Measurements from ENCODE around the gene ENTPD3. TPM values are rescaled to one million over a fixed set of nuclear protein-coding genes. Genes with fewer than 3 reads are reported as not detected.

ENTPD3 gene
- total and polyA plus RNA-seq, 2 of the 13 experiments (the other 11 are each of a cell fraction or from before 2014, with no cell fraction given) = 0.07 TPM; not detected in 1

GRCh38 chr3:40452876-40453730 lies 66.1 kb downstream of the ENTPD3 start (continued):
- peak; percentile 73; the same call in 1 of the 2 replicates for TF ChIP-seq FOXC1 (CRISPR knock-in tag; IDR thresholded peaks at IDR 0.05; ENCODE audit: borderline replicate concordance)
- no peak for TF ChIP-seq ZKSCAN1 (IDR thresholded peaks at IDR 0.05; ENCODE audit: low read length)
- no peak; the same call in 1 of the 2 replicates for TF ChIP-seq ZNF552 (CRISPR knock-in tag; IDR thresholded peaks at IDR 0.05; ENCODE audit: borderline replicate concordance)
- peak; percentile 85 for TF ChIP-seq DR1 (CRISPR knock-in tag; IDR thresholded peaks at IDR 0.05)
- peak; percentile 69; the same call in 1 of the 2 replicates for TF ChIP-seq ZBTB7B (CRISPR knock-in tag; IDR thresholded peaks at IDR 0.05)
- no peak for TF ChIP-seq KDM6A (CRISPR knock-in tag; IDR thresholded peaks at IDR 0.05; ENCODE audit: low read depth)
- TF ChIP-seq LCORL (IDR thresholded peaks at IDR 0.05) = no peak
- TF ChIP-seq LCORL (CRISPR knock-in tag; IDR thresholded peaks at IDR 0.05) = peak; percentile 68
- TF ChIP-seq ZBTB38 (CRISPR knock-in tag; IDR thresholded peaks at IDR 0.05) = no peak
- no peak for TF ChIP-seq ZNF460 (CRISPR knock-in tag; IDR thresholded peaks at IDR 0.05; ENCODE audit: borderline replicate concordance)
- TF ChIP-seq DNMT1 (CRISPR knock-in tag; IDR thresholded peaks at IDR 0.05) = no peak
- TF ChIP-seq PAWR (CRISPR knock-in tag; IDR thresholded peaks at IDR 0.05; ENCODE audit: borderline replicate concordance) = no peak
- no peak for TF ChIP-seq NCOA2 (CRISPR knock-in tag; IDR thresholded peaks at IDR 0.05)
- peak; percentile 93 for TF ChIP-seq ZFX (CRISPR knock-in tag; IDR thresholded peaks at IDR 0.05; ENCODE audit: low read depth)
- TF ChIP-seq MXI1 (IDR thresholded peaks at IDR 0.05; ENCODE audit: borderline replicate concordance, low read depth, low read length) = peak; percentile 72; the same call in 1 of the 3 replicates
- no peak for TF ChIP-seq NCOA1 (CRISPR knock-in tag; IDR thresholded peaks at IDR 0.05)
- TF ChIP-seq ZBTB34 (CRISPR knock-in tag; IDR thresholded peaks at IDR 0.05) = no peak
- peak; percentile 79; the same call in 1 of the 2 replicates for TF ChIP-seq MEIS1 (CRISPR knock-in tag; IDR thresholded peaks at IDR 0.05; ENCODE audit: borderline replicate concordance)
- TF ChIP-seq ZNF766 (CRISPR knock-in tag; IDR thresholded peaks at IDR 0.05; ENCODE audit: borderline replicate concordance) = no peak
- no peak for TF ChIP-seq MED13 (CRISPR knock-in tag; IDR thresholded peaks at IDR 0.05)
- TF ChIP-seq KDM5A (IDR thresholded peaks at IDR 0.05; ENCODE audit: borderline replicate concordance, low read length) = peak; percentile 76
- no peak for TF ChIP-seq NFATC3 (CRISPR knock-in tag; IDR thresholded peaks at IDR 0.05)
- TF ChIP-seq POLR2AphosphoS2 (IDR thresholded peaks at IDR 0.05; ENCODE audit: low read depth, low read length) = no peak
- no peak for TF ChIP-seq MEIS2 (CRISPR knock-in tag; IDR thresholded peaks at IDR 0.05)
- TF ChIP-seq ZNF12 (CRISPR knock-in tag; IDR thresholded peaks at IDR 0.05) = no peak
- TF ChIP-seq, protein P1, sequence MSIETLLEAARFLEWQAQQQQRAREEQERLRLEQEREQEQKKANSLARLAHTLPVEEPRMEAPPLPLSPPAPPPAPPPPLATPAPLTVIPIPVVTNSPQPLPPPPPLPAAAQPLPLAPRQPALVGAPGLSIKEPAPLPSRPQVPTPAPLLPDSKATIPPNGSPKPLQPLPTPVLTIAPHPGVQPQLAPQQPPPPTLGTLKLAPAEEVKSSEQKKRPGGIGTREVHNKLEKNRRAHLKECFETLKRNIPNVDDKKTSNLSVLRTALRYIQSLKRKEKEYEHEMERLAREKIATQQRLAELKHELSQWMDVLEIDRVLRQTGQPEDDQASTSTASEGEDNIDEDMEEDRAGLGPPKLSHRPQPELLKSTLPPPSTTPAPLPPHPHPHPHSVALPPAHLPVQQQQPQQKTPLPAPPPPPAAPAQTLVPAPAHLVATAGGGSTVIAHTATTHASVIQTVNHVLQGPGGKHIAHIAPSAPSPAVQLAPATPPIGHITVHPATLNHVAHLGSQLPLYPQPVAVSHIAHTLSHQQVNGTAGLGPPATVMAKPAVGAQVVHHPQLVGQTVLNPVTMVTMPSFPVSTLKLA (IDR thresholded peaks at IDR 0.05) = peak; percentile 72
- no peak; the same call in 1 of the 2 replicates for TF ChIP-seq NCOR1 (IDR thresholded peaks at IDR 0.05; ENCODE audit: borderline replicate concordance, low read length)
- 0 out of 2 replicates have a peak, but pooled peaks have one; percentile 47 for TF ChIP-seq FOXJ3 (CRISPR knock-in tag; IDR thresholded peaks at IDR 0.05; ENCODE audit: borderline replicate concordance)
- TF ChIP-seq KDM3A (CRISPR knock-in tag; IDR thresholded peaks at IDR 0.05; ENCODE audit: low read depth) = peak; percentile 65; the same call in 1 of the 2 replicates
- no peak for TF ChIP-seq JUNB (CRISPR knock-in tag; IDR thresholded peaks at IDR 0.05; ENCODE audit: borderline replicate concordance)
- no peak for TF ChIP-seq ZNF251 (CRISPR knock-in tag; IDR thresholded peaks at IDR 0.05)
